Neural progenitor cell (in vitro differentiated cells): ENCODE measurements around the gene RELN. TPM values are rescaled to one million over a fixed set of nuclear protein-coding genes. Genes with fewer than 3 reads are reported as not detected.

Experiments
- DNase-seq: peaks from one replicate; pipeline ENCODE4 v3.0.0-alpha.2; 2016; ENCODE audit warnings: low spot score
- H2AFZ ChIP-seq: fragments of 200-600 bp; sonication (generic); replicated peaks from 2 replicates; pipeline ENCODE4 v1.6.1; 2016; ENCODE audit warnings: antibody characterized with exemption
- H3F3A ChIP-seq: fragments of 200-600 bp; sonication (generic); 2 replicates; pipeline ENCODE4 v1.6.1; 2016; ENCODE audit warnings: antibody characterized with exemption, low read depth
- H3K27ac ChIP-seq: fragments of 200-600 bp; sonication (generic); 2 replicates; pipeline ENCODE4 v1.5.1; 2016; ENCODE audit warnings: mild to moderate bottlenecking
- H3K27me3 ChIP-seq: fragments of 200-600 bp; sonication (generic); 2 replicates; pipeline ENCODE4 v1.6.1; 2016; ENCODE audit warnings: mild to moderate bottlenecking, moderate library complexity
- H3K36me3 ChIP-seq: fragments of 200-600 bp; sonication (generic); 2 replicates; pipeline ENCODE4 v1.5.1; 2016
- H3K4me1 ChIP-seq: fragments of 200-600 bp; sonication (generic); 2 replicates; pipeline ENCODE4 v1.6.1; 2016; ENCODE audit warnings: mixed run types
- H3K4me2 ChIP-seq: fragments of 200-600 bp; sonication (generic); 2 replicates; pipeline ENCODE4 v1.6.1; 2016
- H3K4me3 ChIP-seq: fragments of 200-600 bp; sonication (generic); 2 replicates; pipeline ENCODE4 v1.5.1; 2016
- H3K79me2 ChIP-seq: fragments of 200-600 bp; sonication (generic); 2 replicates; pipeline ENCODE4 v1.6.1; 2016; ENCODE audit warnings: low read depth
- H3K9ac ChIP-seq: fragments of 200-600 bp; sonication (generic); 2 replicates; pipeline ENCODE4 v1.6.1; 2016
- H3K9me3 ChIP-seq: fragments of 200-600 bp; sonication (generic); 2 replicates; pipeline ENCODE4 v1.5.1; 2016; ENCODE audit warnings: low read depth
- H4K20me1 ChIP-seq: fragments of 200-600 bp; sonication (generic); 2 replicates; pipeline ENCODE4 v1.6.1; 2016; ENCODE audit warnings: low read depth
- H3K27ac Mint-ChIP-seq: 3 replicates; pipeline ENCODE4 v1.8.0; 2021; ENCODE audit warnings: mixed read lengths
- H3K27me3 Mint-ChIP-seq: 2 replicates; pipeline ENCODE4 v1.8.0; 2022; ENCODE audit warnings: low read depth, mild to moderate bottlenecking, inconsistent platforms, moderate library complexity, mixed read lengths; ENCODE audit not compliant: insufficient read depth
- H3K36me3 Mint-ChIP-seq: 3 replicates; pipeline ENCODE4 v1.8.0; 2021; ENCODE audit warnings: mixed read lengths
- H3K4me1 Mint-ChIP-seq: 3 replicates; pipeline ENCODE4 v1.8.0; 2021; ENCODE audit warnings: mixed read lengths
- H3K4me3 Mint-ChIP-seq: 3 replicates; pipeline ENCODE4 v1.8.0; 2021; ENCODE audit warnings: mild to moderate bottlenecking, moderate library complexity, mixed read lengths
- H3K9me3 Mint-ChIP-seq: 3 replicates; pipeline ENCODE4 v1.8.0; 2020; ENCODE audit warnings: mixed read lengths
- EZH2 ChIP-seq: fragments of 200-600 bp; sonication (generic); IDR thresholded peaks from 2 replicates; pipeline ENCODE4 v1.6.1; 2017; ENCODE audit warnings: antibody characterized with exemption, mild to moderate bottlenecking, moderate library complexity
- EZH2phosphoT487 ChIP-seq: fragments of 200-600 bp; sonication (generic); IDR thresholded peaks from 2 replicates; pipeline ENCODE4 v1.6.1; 2017; ENCODE audit warnings: antibody characterized with exemption
- total RNA-seq: library from RNA; depleted of rRNA; stranded (reverse); fragments of >200 nt; gene quantifications from 2 replicates; pipeline ENCODE4 v1.2.3, GENCODE V29; 2015; ENCODE audit warnings: low replicate concordance
- TF ChIP-seq, protein P1 (sequence below): fragments of 200-600 bp; sonication (generic); IDR thresholded peaks from 2 replicates; pipeline ENCODE4 v1.5.1; 2017; ENCODE audit warnings: antibody characterized with exemption, mild to moderate bottlenecking

Gene RELN
- total RNA-seq, 1 donor from 2014 or later, result 0.02 TPM

DNA sequence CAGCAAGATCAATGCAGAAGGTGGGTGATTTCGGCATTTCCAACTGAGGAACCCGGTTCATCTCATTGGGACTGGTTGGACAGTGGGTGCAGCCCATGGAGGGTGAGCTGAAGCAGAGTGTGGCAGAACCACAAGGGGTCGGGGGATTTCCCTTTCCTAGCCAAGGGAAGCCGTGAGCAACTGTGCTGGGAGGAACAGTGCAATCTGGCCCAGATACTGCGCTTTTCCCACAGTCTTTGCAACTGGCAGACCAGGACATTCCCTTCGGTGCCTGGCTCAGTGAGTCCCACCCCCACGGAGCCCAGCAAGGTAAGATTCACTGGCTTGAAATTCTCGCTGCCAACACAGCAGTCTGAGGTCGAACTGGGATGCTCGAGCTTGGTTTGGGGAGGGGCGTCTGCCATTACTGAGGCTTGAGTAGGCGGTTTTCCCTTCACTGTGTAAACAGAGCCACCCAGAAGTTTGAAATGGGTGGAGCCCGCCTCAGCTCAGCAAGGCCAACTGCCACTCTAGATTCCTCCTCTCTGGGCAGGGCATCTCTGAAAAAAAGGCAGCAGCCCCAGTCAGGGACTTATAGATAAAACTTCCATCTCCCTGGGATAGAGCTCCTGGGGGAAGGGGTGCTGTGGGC, 484.8 kb downstream of the RELN start:
- Mint-ChIP-seq H3K36me3 (no peaks in the 10 kb centered on the region), H3K9me3 (no peaks in the 10 kb centered on the region), H3K27me3 (peaks cover 2% of the 10 kb centered on the region), H3K4me1 (no peaks in the 10 kb centered on the region), H3K4me3 (no peak overlapping the region), H3K27ac (no peak overlapping the region)
- no peak overlapping the region for H3K4me3 ChIP-seq
- no peak for DNase-seq
- no peak overlapping the region for H2AFZ ChIP-seq
- no peaks in the 10 kb centered on the region for H3K27me3 ChIP-seq
- H4K20me1 ChIP-seq, result no peaks in the 10 kb centered on the region
- no peaks in the 10 kb centered on the region for H3K4me1 ChIP-seq
- no peaks in the 10 kb centered on the region for H3K79me2 ChIP-seq
- no peaks in the 10 kb centered on the region for H3K9me3 ChIP-seq
- H3K27ac ChIP-seq, result no peak overlapping the region
- H3K4me2 ChIP-seq, result no peak overlapping the region
- H3K9ac ChIP-seq, result no peak overlapping the region
- H3F3A ChIP-seq, result no peaks in the 10 kb centered on the region
- no peak for TF ChIP-seq EZH2phosphoT487
- TF ChIP-seq, protein P1, sequence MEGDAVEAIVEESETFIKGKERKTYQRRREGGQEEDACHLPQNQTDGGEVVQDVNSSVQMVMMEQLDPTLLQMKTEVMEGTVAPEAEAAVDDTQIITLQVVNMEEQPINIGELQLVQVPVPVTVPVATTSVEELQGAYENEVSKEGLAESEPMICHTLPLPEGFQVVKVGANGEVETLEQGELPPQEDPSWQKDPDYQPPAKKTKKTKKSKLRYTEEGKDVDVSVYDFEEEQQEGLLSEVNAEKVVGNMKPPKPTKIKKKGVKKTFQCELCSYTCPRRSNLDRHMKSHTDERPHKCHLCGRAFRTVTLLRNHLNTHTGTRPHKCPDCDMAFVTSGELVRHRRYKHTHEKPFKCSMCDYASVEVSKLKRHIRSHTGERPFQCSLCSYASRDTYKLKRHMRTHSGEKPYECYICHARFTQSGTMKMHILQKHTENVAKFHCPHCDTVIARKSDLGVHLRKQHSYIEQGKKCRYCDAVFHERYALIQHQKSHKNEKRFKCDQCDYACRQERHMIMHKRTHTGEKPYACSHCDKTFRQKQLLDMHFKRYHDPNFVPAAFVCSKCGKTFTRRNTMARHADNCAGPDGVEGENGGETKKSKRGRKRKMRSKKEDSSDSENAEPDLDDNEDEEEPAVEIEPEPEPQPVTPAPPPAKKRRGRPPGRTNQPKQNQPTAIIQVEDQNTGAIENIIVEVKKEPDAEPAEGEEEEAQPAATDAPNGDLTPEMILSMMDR, result no peak
- TF ChIP-seq EZH2, result no peak
- no peaks in the 10 kb centered on the region for H3K36me3 ChIP-seq

- no peak overlapping the region for H3K4me2 ChIP-seq
- Mint-ChIP-seq H3K4me1 (no peaks in the 10 kb centered on the region), H3K36me3 (no peaks in the 10 kb centered on the region), H3K27me3 (peaks cover 2% of the 10 kb centered on the region), H3K27ac (no peak overlapping the region), H3K4me3 (no peak overlapping the region), H3K9me3 (no peaks in the 10 kb centered on the region)
- H3K27me3 ChIP-seq, result no peaks in the 10 kb centered on the region
- no peak overlapping the region for H3K9ac ChIP-seq
- H3K36me3 ChIP-seq, result no peaks in the 10 kb centered on the region
- no peak overlapping the region for H3K27ac ChIP-seq
- H3K4me1 ChIP-seq, result no peaks in the 10 kb centered on the region
- H3K79me2 ChIP-seq, result no peaks in the 10 kb centered on the region
- H3K4me3 ChIP-seq, result no peak overlapping the region
- H3F3A ChIP-seq, result no peaks in the 10 kb centered on the region
- no peak for DNase-seq
- H3K9me3 ChIP-seq, result no peaks in the 10 kb centered on the region
- no peaks in the 10 kb centered on the region for H4K20me1 ChIP-seq
- H2AFZ ChIP-seq, result no peak overlapping the region
- TF ChIP-seq EZH2, result no peak
- TF ChIP-seq EZH2phosphoT487, result no peak
- TF ChIP-seq, protein P1, result no peak
Measured at GRCh38 chr7:103501206-103501605, 488.3 kb downstream of the RELN start.

GRCh38 chr7:103499976-103500375, 489.5 kb downstream of the RELN start:
- Mint-ChIP-seq H3K27me3 (peaks cover 2% of the 10 kb centered on the region), H3K27ac (no peak overlapping the region), H3K9me3 (no peaks in the 10 kb centered on the region), H3K4me3 (no peak overlapping the region), H3K36me3 (no peaks in the 10 kb centered on the region), H3K4me1 (no peaks in the 10 kb centered on the region)
- H3K9ac ChIP-seq, result no peak overlapping the region
- no peaks in the 10 kb centered on the region for H3K36me3 ChIP-seq
- H4K20me1 ChIP-seq, result no peaks in the 10 kb centered on the region
- no peak overlapping the region for H3K27ac ChIP-seq
- peaks cover 6% of the 10 kb centered on the region for H3K27me3 ChIP-seq
- no peak overlapping the region for H2AFZ ChIP-seq
- no peak for DNase-seq
- no peak overlapping the region for H3K4me2 ChIP-seq
- no peaks in the 10 kb centered on the region for H3F3A ChIP-seq
- no peaks in the 10 kb centered on the region for H3K4me1 ChIP-seq
- H3K9me3 ChIP-seq, result no peaks in the 10 kb centered on the region
- no peak overlapping the region for H3K4me3 ChIP-seq
- TF ChIP-seq EZH2 (no peak), EZH2phosphoT487 (no peak)
- TF ChIP-seq, protein P1, result no peak
- no peaks in the 10 kb centered on the region for H3K79me2 ChIP-seq
